Heart left ventricle (tissue), 13 donors: ENCODE results near the gene IPCEF1.
"Not testable (repeated sequence)": the region's sequence is repeated elsewhere in the genome, so short reads cannot be mapped to it uniquely, and the experiment has no call there.

ENCODE experiments used
- CTCF ChIP-seq, 12 donors: fragments of 200-600 bp; sonication (generic) in 4 of 12; IDR thresholded peaks; one replicate each; pipeline versions ENCODE4 v1.5.0 to v1.8.0; 2018 to 2022; ENCODE audit warnings: antibody characterized with exemption in 12 of 12, mild to moderate bottlenecking in 5 of 12
- POLR2A ChIP-seq, 2 donors: fragments of 450-650 bp; IDR thresholded peaks; one replicate each; pipeline ENCODE4 v1.6.1; 2017; ENCODE audit warnings: antibody characterized with exemption in 2 of 2, mild to moderate bottlenecking in 2 of 2, moderate library complexity in 2 of 2
- donor health status: ischemic (EF 13 %, LVEDD 7.1; RV severe dilation, severe dysfunction).
- donor health status: DM: no; HTN: yes; CAD: no.
- donor health status: DM: no; HTN: no; CAD: no.
- donor health status: ischemic (EF 25% LVEDD 6.9; RV normal size, moderate dysfunction).
- donor health status: ischemic (EF 25% LVEDD 5.7; RV mildly dilated, moderate dysfunction).
- donor health status: ischemic (EF 35%, LVEDD 5.7; RV mildly dilated, moderate dysfunction).
- donor health status: nonischemic (EF 11% LVEDD 7.7; RV severe dilation, severe dysfunction).
- donor health status: DM: yes; HTN: yes; CAD: no.
- donor health status: PGD.
- donor health status: ischemic (EF 29% LVEDD 5.4; RV normal size, mild dysfunction).
- donor health status: nonischemic (EF 23%, LVEDD 6.1; RV moderate dilation, normal function).

GRCh38 chr6:154327313-154327712, 29.3 kb downstream of the IPCEF1 start:
- TF ChIP-seq CTCF, POLR2A (IDR thresholded peaks at IDR 0.05): not testable (repeated sequence)
